ENCODE results near the gene ACAP3.

GRCh38 chr1:1340185-1340584 is 32.5 kb upstream of the ACAP3 start:
- TF ChIP-seq CTCF (IDR thresholded peaks at IDR 0.05 in 4 of 5, conservative IDR thresholded peaks at IDR 0.05 in 1 of 5) (no peak), POLR2A (IDR thresholded peaks at IDR 0.05) (no peak)

All from gastrocnemius medialis (tissue), 4 donors.